Iris pigment epithelial cell (primary cell): Measurements from ENCODE around the gene MCM3.

ENCODE experiments used
- DNase-seq: peaks from one replicate; pipeline ENCODE4 v3.0.0-alpha.2; 2011; ENCODE audit warnings: low read depth

Gene MCM3

DNA sequence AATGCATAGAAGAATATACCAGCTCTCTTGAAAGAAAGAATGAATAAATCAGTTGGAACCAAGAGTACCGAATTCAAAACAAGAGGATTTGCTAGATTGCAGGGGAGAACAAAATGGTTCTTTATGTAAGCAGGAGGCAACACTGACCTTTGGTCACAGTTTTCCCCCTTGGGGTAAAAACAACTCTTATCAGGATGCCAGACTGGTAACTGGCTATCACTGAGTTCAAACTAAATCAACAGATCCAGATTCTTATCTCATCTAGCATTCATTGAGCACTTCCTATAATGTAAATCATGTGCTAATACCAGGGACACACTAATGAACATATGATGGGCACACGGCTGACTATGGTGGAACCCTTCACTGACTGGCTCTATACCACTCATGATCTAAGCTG lies 35.5 kb downstream of the MCM3 start:
- no peak for DNase-seq

DNA sequence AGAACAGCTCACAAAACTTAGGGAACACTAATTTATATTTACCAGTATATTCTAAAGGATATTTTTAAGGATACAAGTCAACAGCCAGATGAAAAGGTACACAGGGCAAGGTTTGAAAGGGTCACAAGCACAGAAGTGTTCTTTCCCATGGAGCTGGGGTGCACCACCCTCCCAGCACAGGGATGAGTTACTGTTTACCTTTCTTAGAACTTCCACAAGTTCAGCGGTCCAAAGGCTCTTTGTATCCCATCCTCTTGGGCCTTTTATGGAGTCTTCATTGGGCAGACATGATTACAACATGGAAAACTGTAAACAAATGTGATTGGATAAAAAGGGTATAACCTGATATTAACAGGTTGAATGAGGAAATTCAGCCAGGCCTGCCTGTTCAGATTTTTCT lies 39.1 kb downstream of the MCM3 start:
- no peak for DNase-seq

DNA sequence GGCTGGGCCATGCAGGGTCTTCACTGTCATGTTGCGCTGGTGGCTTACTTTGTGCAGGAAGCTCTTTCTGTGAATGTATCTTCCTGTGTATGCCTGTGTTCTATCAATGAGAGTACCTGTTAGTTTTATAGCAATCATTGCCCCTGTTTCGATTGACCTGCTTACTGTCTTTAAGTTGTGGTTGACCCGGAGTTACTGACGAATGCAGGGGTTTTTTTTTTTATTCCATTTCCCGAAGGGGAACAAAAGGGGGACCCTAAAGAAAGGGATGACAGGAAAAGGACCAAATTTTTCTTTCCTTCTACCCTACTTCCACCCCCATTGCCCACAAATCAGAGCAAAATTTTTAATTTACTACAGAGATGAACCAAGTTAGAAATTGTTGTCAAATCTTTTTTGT lies 40.1 kb downstream of the MCM3 start, which contains the start of gene IL17F:
Gene IL17F, minus strand, starts transcription at position 101 of the 400 bp plus-strand sequence. Its CDS starts 71 bp downstream, at position 30.
- DNase-seq, result no peak

DNA sequence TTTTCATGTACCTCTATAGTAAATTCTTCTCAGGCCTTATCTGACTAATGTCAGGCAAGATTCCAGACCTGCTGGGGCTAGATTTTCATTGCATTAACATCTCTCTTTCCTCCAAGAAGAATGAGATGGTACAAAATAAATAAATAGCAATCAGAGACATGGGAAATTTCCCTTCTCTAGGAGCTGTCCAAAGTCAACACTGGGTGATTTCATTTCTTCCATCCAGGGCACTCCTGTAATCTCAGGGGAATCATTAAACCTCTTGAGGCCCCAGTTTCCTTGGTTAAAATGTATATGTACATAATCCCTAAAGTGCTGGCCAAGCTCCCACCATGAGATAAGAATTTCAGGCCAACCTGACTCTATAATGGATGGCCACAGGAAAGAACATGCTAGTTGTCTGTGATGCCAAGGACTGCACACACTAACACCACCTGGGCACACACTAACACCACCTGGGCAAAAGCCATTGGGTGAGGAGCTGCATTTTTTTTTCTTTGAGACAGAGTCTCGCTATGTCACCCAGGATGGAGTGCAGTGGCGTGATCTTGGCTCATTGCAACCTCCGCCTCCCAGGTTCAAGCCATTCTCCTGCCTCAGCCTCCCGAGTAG lies 41.2 kb downstream of the MCM3 start:
- DNase-seq, result peak; percentile 23

DNA sequence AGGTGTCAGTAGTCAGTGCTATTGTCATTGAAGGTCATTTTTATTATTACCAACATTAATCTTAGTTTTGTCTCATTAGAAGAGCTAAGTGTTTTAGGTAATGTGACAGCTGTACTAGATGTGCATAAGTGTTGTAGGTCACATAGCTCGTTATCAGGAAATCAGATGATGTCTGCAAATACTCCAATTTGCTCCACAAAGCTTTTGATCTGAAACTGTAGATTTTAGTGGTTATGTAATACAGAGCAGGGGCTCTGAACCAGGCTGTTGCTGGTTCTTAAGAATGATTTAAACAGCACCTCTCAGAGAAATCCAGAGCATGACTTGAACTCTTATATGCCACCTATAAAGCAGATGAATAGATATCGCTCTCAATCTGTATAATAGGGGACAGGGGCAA lies 42.7 kb downstream of the MCM3 start:
- DNase-seq, result no peak

DNA sequence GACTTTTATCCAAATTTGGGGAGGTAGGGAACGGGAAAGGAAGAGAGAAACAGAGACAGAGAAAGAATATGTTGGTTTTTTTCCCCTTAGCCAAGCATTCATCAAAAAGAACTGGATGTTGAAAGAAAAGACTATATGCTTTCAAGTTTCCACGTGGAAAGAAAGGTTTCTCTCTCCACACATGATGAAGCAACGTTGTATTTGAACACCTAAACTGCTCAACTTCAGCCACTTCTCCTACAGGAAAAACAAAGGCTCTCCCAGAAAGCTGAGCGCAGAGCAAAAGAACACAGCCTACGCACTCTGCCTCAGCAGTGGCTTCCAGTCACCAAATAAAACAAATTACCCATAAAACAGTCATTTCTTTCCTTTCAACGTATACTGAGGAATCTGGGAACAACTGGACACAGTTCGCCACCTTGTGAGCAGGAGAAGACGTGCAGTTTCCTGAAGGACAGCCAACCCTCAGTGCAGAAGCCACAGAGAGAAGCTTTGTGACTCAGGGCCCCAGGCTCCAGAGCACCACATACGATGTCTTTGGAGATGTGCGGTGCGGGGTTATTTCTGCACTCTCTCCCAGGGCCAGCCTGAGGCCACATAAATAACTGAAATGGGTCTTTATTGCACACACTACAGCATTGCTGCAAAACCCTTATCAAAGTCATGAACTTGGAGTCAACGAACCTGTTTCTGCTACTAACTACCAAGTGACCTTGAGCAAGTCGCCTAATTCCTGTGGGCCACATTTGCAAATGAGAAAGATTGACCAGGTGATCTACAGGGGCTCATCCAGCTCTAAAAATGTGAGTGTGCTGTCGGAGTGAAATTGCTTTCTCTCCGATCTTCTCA lies 50.3 kb downstream of the MCM3 start:
- DNase-seq, result peak; percentile 51

DNA sequence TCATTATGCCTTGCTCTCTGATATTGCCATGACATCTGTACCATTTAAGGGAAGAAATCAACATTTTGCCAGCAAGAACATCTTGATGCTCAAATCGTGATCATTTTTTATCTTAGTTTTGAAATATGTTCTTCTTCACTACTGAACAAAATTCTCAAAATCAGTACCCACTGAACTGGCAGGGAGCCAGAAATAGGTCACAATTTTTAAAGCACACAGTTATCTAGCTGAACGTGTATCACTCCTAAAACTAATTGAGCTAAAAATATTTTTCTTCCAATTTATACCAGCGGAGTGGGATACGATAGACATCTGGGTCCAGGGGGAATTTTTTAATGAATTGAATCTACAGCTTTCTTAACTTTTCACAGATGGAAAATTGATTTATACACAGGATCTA lies 51.5 kb downstream of the MCM3 start:
- no peak for DNase-seq

DNA sequence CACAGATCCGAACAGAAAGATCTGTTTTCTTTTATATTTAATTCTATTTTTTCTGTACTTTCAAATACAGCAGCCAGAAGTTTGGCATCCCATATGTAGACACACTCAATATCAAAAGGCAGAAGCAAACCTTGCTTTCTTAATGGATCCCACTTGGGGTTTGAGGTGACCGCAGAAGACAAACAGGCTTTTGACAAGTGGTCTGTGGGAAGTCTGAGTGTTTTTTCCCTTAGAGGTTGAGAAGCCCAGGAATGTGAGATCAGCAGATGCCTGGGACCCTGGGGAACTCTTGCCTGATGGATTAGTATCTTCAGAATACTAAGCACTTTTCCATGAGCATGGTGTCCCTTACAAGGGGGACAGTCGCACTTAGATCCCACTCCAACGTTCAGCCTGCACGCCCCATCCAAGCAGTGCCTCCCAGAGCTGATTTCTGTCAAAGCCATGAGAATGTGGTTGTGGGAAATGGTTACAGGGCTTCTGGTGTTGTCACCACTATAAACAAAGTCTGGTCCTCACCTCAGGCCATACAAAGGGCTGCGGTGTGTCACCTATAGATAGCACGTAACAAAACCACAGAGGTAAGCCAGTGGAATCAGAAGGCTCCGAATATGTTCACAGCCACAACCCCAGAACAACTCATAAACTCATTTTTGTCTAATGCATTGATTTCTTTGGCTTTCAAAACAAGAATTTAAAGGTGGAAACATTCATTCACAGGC lies 53.0 kb downstream of the MCM3 start:
- DNase-seq, result no peak

DNA sequence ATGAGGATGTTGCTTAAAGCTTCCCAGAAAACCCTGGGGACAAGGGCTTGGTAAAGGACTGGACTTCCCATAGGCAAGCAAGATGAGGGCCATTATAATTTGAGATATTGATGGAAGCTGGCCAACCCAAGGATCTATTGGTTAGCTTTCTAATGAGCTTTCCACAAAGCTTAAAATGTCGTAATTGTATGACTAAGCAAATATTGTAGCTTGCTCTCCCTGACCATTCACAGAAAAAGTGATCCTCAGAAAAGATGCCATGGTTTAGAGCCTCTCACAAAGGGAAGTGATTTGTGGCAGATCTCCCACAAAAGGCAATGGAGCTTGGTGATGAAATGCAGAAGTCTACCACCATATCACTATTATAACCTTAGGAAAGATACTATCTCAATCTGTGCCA lies 53.9 kb downstream of the MCM3 start:
- DNase-seq, result no peak

DNA sequence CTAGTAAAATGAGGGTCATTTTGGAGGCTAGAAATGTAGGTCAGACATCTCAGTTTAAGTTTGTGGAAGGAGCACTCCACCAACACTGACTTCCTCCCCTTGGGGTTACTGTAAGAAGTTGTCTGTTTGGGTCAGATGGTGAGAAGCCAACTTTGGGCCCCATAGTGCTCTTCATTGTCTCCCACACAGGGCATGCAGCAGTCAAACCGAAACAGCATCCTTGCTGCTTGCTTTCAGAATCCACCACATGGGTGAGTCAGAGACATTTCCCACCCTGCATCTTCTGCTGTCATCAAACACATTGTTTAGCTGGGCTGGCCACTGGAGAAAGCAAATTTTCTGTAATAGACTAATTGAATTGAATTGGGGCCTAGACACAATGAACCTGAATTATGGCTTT lies 57.0 kb downstream of the MCM3 start:
- no peak for DNase-seq

DNA sequence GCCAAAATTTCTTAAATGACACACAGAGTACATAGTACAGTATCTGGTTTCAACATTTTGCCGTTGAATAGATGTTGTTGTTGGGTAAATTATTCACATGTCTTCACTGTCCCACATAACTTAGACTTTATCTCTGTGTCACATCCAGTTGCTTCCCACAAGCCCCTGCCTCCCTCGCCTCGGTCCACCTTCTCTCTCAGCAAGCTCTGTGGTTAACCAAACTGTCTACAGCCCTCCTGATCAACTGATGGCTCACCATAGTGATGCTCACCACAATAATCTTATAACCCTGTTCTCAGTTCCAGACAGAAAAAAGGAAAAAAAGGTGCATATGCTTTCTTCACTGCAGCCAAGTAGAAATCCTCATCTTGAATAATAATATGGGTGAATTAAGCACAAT lies 63.2 kb downstream of the MCM3 start:
- no peak for DNase-seq

DNA sequence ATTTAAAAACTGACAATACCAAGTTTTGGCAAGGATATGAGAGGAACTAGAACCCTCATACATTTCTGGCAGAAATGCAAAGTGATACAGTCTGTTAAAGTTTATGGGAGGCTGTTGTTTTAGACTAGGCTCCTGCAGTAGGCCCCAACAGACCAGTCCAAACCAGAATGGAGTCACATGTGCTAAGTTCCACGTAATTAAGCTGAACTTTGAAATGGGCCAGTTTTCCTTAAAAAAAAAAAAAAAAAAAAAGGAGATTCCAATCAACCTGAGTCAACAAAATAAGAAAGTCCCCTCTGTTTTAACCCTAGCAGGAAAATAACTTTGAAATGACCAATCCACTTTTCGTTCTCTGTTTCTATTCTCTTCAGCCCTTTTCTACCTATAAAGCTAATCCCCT lies 66.8 kb downstream of the MCM3 start:
- no peak for DNase-seq

DNA sequence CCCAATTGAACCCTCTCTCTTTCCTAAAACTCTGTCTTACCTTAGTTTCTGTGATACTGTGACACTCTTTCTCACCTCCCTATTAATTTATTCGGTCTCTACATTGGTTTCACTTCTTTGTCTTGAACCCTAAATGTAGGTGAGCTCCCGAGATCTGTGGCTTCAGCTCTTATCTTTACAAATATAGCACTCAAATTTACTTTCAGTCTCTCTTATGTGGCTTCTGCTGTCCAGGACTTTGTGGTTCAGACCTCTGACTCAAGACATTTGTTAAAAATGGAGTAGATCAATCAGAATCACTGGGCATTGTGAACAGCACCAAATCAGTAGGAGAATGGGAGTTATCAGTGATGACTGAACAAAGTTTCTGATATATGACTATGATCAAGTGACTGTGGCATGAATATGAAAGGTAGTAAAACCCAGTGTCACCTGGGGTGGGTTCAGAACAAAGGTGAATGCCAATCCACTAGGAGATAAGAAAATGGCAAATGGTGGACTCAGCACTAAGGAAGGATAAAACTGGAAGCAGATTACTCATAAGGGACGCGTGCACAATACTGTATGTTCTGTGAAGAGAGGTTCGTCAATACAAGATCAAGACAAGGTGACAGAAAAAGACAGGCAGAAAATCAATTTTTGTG lies 67.5 kb downstream of the MCM3 start:
- DNase-seq, result no peak

DNA sequence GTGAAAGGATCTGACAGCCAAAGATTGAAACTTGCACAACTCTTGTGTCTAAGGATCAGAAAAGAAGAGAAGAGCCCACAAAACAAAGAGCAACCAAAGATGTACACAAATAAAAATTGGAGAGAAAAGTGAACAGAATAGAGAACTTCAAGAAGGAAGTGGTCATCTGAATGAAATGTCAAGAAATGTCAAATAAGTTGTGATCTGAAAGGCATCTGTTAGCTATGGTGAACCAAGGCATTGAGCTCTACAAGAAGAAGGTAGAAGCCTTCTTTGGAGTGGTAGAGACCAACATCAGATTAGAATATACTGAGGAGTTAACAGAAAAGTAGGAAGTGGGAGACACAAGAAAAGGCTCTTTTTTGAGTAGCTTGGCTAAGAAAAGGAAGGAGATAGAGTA lies 68.8 kb downstream of the MCM3 start:
- DNase-seq, result no peak
